ENCODE data around the gene ABLIM3.

GRCh38 chr5:149140197-149141002 is 893 bp upstream of the ABLIM3 start:
- TF ChIP-seq EZH2 (IDR thresholded peaks at IDR 0.05; ENCODE audit: low read depth): no peak
- TF ChIP-seq, protein P1, sequence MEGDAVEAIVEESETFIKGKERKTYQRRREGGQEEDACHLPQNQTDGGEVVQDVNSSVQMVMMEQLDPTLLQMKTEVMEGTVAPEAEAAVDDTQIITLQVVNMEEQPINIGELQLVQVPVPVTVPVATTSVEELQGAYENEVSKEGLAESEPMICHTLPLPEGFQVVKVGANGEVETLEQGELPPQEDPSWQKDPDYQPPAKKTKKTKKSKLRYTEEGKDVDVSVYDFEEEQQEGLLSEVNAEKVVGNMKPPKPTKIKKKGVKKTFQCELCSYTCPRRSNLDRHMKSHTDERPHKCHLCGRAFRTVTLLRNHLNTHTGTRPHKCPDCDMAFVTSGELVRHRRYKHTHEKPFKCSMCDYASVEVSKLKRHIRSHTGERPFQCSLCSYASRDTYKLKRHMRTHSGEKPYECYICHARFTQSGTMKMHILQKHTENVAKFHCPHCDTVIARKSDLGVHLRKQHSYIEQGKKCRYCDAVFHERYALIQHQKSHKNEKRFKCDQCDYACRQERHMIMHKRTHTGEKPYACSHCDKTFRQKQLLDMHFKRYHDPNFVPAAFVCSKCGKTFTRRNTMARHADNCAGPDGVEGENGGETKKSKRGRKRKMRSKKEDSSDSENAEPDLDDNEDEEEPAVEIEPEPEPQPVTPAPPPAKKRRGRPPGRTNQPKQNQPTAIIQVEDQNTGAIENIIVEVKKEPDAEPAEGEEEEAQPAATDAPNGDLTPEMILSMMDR (conservative IDR thresholded peaks at IDR 0.05): no peak
